HL-60 (cell line): ENCODE data around the gene TMEM89.

Experiments
- DNase-seq, 2 experiments: peaks; one replicate each; pipeline ENCODE4 v3.0.0-alpha.2; 2010 to 2020; ENCODE audit warnings: low read depth in 1 of 2, low spot score in 1 of 2
- H3K27ac ChIP-seq: fragments of 250-450 bp; sonication (Bioruptor Pico); replicated peaks from 2 replicates; pipeline ENCODE4 v1.5.1; 2020; ENCODE audit warnings: mild to moderate bottlenecking, moderate library complexity
- H3K27me3 ChIP-seq: fragments of 250-450 bp; sonication (Bioruptor Pico); 2 replicates; pipeline ENCODE4 v1.5.1; 2021; ENCODE audit warnings: mild to moderate bottlenecking, moderate library complexity; ENCODE audit not compliant: insufficient read depth, poor library complexity, severe bottlenecking
- H3K4me3 ChIP-seq: replicated peaks from 2 replicates; pipeline ENCODE4 v1.5.1; 2011; ENCODE audit warnings: mild to moderate bottlenecking, control low read depth, low read length; ENCODE audit not compliant: insufficient read depth
- GABPA ChIP-seq: IDR thresholded peaks from 2 replicates; pipeline ENCODE4 v1.6.1; 2012; ENCODE audit warnings: low read depth
- POLR2AphosphoS5 ChIP-seq: IDR thresholded peaks from 2 replicates; pipeline ENCODE4 v1.6.1; 2012; ENCODE audit warnings: low read depth
- SPI1 ChIP-seq: IDR thresholded peaks from 2 replicates; pipeline ENCODE4 v1.6.1; 2012; ENCODE audit warnings: low read depth, mild to moderate bottlenecking, borderline replicate concordance
- TF ChIP-seq, protein P1 (sequence below): IDR thresholded peaks from 2 replicates; pipeline ENCODE4 v1.6.1; 2012; ENCODE audit warnings: low read depth; ENCODE audit not compliant: insufficient replicate concordance
- TF ChIP-seq, protein P2 (sequence below): IDR thresholded peaks from one replicate; pipeline ENCODE4 v1.5.1; 2011; ENCODE audit warnings: low read length, control low read depth, inconsistent platforms; ENCODE audit not compliant: insufficient read depth

TMEM89 gene

DNA sequence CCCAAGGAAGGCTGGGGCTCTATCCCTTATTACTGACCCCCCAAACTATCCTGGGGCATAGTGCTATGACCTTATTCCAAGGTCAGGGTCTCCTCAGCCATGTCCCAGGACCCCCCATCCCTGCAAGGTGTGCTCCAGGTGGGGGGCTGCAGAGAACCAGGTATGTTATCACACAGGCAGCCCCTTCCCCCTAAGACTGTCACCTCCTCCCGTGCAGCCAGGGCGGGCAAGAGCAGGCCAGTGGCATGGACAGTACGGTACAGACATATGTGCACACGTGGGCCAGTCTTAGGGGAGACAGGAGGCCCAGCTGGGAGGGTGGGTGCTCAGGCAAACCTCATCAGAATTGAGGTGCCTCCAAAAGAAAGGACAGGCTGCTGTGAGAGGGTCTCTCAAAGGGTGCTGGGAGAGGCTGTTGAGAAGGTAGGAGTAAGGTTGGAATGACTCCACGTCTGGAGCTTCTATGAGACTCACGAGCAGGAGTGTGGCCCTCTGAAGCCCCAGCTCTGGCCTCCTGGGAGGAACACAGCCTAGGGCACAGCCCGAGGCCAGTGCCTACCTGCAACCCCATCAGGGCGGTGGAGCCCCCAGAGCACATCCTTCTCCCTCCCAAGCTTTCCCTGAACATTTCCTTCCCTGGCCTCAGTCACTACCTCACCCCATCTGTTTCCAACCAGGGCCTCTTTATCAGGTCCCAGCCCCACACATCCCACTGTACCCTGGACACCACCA lies 24.7 kb downstream of the TMEM89 start:
- DNase-seq = no peak
- H3K27ac ChIP-seq = no peak overlapping the region
- TF ChIP-seq, protein P1, sequence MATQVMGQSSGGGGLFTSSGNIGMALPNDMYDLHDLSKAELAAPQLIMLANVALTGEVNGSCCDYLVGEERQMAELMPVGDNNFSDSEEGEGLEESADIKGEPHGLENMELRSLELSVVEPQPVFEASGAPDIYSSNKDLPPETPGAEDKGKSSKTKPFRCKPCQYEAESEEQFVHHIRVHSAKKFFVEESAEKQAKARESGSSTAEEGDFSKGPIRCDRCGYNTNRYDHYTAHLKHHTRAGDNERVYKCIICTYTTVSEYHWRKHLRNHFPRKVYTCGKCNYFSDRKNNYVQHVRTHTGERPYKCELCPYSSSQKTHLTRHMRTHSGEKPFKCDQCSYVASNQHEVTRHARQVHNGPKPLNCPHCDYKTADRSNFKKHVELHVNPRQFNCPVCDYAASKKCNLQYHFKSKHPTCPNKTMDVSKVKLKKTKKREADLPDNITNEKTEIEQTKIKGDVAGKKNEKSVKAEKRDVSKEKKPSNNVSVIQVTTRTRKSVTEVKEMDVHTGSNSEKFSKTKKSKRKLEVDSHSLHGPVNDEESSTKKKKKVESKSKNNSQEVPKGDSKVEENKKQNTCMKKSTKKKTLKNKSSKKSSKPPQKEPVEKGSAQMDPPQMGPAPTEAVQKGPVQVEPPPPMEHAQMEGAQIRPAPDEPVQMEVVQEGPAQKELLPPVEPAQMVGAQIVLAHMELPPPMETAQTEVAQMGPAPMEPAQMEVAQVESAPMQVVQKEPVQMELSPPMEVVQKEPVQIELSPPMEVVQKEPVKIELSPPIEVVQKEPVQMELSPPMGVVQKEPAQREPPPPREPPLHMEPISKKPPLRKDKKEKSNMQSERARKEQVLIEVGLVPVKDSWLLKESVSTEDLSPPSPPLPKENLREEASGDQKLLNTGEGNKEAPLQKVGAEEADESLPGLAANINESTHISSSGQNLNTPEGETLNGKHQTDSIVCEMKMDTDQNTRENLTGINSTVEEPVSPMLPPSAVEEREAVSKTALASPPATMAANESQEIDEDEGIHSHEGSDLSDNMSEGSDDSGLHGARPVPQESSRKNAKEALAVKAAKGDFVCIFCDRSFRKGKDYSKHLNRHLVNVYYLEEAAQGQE = no peak
- TF ChIP-seq, protein P2, sequence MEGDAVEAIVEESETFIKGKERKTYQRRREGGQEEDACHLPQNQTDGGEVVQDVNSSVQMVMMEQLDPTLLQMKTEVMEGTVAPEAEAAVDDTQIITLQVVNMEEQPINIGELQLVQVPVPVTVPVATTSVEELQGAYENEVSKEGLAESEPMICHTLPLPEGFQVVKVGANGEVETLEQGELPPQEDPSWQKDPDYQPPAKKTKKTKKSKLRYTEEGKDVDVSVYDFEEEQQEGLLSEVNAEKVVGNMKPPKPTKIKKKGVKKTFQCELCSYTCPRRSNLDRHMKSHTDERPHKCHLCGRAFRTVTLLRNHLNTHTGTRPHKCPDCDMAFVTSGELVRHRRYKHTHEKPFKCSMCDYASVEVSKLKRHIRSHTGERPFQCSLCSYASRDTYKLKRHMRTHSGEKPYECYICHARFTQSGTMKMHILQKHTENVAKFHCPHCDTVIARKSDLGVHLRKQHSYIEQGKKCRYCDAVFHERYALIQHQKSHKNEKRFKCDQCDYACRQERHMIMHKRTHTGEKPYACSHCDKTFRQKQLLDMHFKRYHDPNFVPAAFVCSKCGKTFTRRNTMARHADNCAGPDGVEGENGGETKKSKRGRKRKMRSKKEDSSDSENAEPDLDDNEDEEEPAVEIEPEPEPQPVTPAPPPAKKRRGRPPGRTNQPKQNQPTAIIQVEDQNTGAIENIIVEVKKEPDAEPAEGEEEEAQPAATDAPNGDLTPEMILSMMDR = no peak
- TF ChIP-seq POLR2AphosphoS5 (no peak), SPI1 (no peak), GABPA (no peak)
- H3K4me3 ChIP-seq = no peak overlapping the region
- H3K27me3 ChIP-seq = peaks cover 17% of the 10 kb centered on the region

DNA sequence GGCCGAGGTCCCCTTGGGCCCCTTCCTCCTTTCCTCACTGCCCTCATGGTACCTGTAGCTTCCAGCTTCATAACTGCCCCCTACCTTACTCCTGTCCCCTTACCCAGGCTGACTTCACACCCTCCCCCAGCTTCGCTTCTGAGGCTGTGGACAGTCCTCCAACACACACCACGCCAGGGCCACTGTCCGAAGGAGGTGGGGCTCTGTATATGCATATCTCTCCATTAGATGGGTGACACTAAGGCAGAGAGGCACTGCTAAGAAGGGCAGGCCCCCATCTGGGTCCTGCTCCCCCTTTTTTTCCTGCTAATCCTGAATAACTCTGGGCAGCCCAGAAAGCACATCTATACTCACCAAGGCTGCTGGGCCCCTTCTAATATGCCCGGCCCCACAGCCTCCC lies 25.4 kb downstream of the TMEM89 start:
- H3K4me3 ChIP-seq = no peak overlapping the region
- peaks cover 17% of the 10 kb centered on the region for H3K27me3 ChIP-seq
- H3K27ac ChIP-seq = no peak overlapping the region
- DNase-seq = no peak
- TF ChIP-seq, protein P1 = no peak
- TF ChIP-seq POLR2AphosphoS5 = no peak
- TF ChIP-seq GABPA = no peak
- TF ChIP-seq SPI1 = no peak
- TF ChIP-seq, protein P2 = no peak

DNA sequence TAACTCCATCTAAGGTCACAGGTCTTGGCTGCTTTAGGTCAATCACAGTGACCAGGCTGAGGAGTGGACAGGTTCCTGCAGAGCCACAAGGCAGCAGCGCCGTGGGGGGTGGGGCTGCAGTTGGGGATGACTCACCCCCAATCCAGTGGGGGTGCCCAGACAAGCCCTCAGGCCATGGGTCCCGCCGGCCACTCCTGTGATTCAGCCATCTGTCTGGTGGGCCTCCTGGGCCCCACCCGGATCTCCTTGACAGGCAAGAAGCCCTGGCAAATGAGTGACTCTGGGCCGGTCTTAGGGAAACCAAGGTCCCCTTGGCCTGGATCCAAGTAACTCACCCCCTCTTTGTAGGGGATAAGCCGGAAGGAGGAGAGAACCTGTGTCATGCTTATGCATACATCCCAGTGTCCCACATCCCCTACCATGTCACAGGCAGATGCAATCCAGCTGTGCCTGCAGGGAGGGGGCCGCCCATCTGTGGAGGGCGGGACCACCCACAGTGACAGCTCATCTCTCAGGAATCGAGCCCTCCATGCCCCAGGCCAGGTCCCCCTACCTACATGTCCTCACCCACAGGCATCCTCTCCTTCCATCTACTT lies 25.9 kb downstream of the TMEM89 start:
- peak in 1 of 2 experiments; percentile 41 for DNase-seq
- Histone ChIP-seq H3K4me3 (no peak overlapping the region), H3K27me3 (peaks cover 17% of the 10 kb centered on the region), H3K27ac (no peak overlapping the region)
- TF ChIP-seq GABPA (no peak), SPI1 (no peak), POLR2AphosphoS5 (no peak)

DNA sequence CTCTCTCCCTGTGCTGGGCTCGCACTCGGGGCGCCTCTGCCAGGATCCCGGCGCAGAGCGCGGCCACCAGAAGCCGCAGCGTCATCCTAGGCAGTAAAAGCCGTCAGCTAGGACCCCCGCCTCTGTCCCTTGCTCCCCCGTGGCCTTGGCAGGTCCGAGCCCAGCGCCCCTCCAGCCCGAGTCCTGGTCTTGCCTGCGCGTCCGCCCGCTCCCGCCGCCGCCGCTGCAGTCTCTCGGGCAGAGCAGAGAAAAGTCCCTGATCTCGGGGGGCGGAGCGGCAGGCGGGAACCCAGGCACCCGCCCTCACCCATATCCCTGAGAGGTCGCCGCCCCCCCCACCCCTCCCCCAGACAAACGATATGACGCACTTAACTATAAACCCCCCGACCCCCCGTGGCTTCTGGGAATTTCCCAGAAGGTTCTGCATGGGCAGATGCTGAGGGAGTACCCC lies 26.5 kb downstream of the TMEM89 start, which contains the start of gene COL7A1:
Gene COL7A1, minus strand, starts transcription at position 255 of the 451 bp plus-strand sequence. Its CDS starts 170 bp downstream, at position 85.
- no peak within 1 kb of the TSS for H3K27ac ChIP-seq
- H3K4me3 ChIP-seq = no peak within 1 kb of the TSS
- TF ChIP-seq SPI1 (no peak), GABPA (no peak), POLR2AphosphoS5 (no peak)
- TF ChIP-seq, protein P1 = no peak
- TF ChIP-seq, protein P2 = no peak
- no peak for DNase-seq
- peaks cover 17% of the 10 kb centered on the region for H3K27me3 ChIP-seq
